ENCODE data around the gene CEP83.

GRCh38 chr12:94320109-94320508 lies 139.6 kb downstream of the CEP83 start:
- TF ChIP-seq GATA2 (IDR thresholded peaks at IDR 0.05; ENCODE audit: low read depth, low read length) (no peak), GATA3 (IDR thresholded peaks at IDR 0.05; ENCODE audit: low read depth, low read length) (no peak)
